HG02970 (cell line): ENCODE data around the gene CELA1.
"Not testable (repeated sequence)": the region's sequence is repeated elsewhere in the genome, so short reads cannot be mapped to it uniquely, and the experiment has no call there.

ENCODE experiments used
- ATAC-seq: cut with Tn5 transposase; IDR thresholded peaks from one replicate; pipeline ENCODE4 v1.9.1; 2021; ENCODE audit warnings: mild to moderate bottlenecking, moderate library complexity, moderate number of reproducible peaks; ENCODE audit not compliant: unreplicated experiment, low FRiP score

Gene CELA1

GRCh38 chr12:51320695-51321320, 25.7 kb downstream of the CELA1 start:
- ATAC-seq: no peak

DNA sequence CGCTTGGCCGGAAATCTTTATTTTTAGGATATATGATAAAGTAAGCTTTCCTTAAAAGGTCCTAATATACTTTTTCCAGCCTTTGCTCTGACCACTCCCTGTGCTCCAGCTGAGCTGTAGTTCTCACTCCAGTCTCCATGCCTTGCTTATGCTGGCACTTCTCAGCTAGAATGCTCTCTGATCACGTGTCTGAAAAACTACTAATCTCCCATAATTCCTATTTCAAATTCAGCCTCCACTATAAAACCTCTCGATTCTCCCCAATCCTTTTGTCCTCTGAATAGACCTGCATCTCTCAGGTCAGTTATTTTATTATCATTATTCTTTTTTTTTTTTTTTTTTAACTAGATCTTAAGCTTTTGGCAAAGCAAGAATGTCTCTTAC, 26.2 kb downstream of the CELA1 start:
- ATAC-seq: no peak

DNA sequence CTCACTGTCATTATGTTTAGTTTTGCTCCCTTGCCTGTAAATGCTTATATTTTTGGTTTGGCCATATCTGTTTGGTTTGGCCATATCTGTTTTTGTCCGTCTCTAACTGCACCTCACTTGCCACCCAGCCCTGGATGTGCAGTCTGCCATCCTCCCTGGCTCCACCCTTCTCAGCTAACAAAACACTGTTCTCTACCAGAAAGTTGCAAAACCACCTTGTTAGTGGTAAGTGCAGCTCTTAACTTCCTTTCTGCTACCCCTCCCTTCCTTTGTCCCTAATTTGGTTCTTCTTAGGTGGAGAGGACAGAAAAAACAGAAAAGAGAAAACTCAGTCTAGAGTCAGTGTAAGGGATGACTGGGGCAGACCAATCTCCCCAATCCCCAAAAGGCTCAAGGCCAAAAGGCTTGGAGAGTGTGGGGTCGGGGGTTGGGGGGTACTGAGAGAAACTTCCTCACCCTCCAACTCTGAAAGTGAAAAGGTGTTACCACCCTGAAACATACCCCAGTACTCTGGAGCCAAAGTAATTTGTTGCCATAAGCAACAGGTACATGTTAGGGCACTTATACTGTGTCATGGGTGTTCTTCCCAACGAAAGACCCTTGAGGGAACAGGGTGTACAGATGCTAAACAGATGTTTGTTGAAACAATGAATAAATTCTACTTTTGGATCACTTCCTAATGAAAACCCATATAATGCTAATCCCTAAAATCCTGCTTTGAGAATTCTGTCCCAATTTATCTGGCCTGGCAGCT, 27.5 kb downstream of the CELA1 start:
- ATAC-seq: no peak

GRCh38 chr12:51318057-51318806, 28.2 kb downstream of the CELA1 start:
- not testable (repeated sequence) for ATAC-seq

DNA sequence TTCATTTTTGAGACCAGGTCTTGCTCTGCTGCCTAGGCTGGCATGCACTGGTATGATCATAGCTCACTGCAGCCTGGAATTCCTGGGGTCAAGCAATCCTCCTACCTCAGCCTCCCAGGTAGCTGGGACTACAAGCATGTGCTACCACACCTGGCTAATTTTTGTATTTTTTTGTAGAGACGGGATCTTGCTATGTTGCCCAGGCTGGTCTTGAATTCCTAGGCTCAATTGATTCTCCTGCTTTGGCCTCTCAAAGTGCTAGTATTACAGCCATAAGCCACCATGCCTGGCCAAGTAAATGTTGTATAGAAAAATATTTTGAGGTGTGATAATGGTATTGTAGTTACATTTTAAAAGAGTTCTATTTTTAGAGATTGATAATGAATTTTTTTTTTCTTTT, 35.1 kb downstream of the CELA1 start:
- ATAC-seq: no peak

- ATAC-seq: no peak
Observed at GRCh38 chr12:51307655-51308593, 38.6 kb downstream of the CELA1 start.

- ATAC-seq: no peak
Observed at GRCh38 chr12:51306507-51306906, 40.0 kb downstream of the CELA1 start.

DNA sequence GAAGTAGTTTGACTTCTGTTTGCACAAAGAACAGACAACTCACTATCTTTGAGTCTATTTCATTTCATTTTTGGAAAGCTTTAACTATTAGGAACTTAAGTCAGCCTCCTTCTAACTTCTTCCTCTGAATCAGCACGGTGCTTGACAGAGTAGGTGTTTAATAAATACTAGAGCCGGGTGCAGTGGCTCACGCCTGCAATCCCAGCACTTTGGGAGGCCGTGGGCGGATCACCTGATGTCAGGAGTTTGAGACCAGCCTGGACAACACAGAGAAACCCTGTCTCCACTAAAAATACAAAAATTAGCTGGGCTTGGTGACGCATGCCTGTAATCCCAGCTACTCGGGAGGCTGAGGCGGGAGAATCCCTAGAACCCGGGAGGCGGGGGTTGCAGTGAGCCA, 45.7 kb downstream of the CELA1 start:
- not testable (repeated sequence) for ATAC-seq

DNA sequence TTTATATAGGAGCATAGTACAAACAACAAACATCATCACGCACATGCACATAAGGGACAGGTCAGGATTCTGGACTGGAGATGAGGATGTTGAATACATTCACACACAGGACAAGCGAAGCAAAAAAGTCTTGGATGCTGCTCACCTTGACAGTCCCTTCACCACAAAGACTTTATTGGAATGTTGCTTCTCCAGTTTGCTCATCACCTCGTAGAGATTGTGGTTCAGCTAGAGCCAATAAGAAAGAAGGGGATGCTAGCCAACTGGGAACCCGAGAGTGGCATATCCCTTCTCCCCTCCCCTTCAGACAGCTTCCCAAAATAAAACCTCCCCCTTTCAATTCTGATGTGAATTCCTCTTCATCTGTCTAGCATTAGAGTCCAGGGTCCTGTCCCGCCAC, 50.8 kb downstream of the CELA1 start:
- no peak for ATAC-seq

DNA sequence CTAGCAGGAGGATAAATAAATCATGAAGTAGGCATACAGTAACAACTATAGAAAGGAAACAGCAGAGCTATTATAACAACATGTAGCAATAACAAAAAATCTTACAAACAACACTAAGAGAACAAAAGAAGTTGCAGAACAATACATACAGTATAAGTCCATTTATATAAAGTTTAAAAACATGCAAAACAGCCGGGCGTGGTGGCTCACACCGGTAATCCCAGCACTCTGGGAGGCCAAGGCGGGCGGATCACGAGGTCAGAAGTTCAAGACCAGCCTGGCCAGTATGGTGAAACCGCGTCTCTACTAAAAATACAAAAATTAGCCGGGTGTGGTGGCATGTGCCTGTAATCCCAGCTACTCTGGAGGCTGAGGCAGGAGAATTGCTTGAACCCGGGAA, 52.4 kb downstream of the CELA1 start:
- not testable (repeated sequence) for ATAC-seq

DNA sequence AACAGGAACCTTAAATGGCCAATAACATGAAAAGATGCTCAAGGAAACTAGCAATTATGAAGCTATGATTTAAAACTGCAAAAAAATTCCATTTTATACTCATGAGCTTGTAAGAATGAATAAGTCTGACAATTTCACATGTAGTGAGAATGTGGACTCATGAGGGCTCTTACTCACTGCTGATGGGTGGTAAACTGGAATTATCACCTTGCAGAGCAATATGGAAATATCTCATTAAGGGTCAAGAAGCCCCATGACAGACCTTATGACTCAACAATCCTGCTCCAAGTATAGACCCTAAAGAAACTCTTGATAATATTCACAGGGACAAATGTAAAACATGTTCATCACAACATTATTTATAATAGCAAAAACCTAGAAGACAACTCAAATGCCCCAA, 52.8 kb downstream of the CELA1 start:
- ATAC-seq: no peak

- not testable (repeated sequence) for ATAC-seq
Observed at GRCh38 chr12:51291603-51292513, 54.6 kb downstream of the CELA1 start.

DNA sequence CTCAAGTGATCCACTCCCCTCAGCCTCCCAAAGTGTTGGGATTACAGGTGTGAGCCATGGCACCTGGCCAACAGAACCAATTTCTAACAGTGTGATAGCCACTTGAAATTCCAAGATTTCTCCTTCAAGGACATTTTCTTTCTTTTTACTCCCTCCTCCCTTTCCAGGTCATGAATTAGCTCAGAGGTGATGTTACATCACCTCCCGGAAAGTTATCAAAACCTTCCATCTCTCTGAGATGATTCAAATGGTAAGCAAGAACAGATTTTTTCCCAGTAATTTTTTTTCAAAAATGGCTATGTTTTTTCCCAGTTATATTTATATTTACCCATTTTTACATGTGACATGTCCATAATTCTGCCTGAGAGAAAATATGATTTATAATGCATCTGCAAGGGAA, 60.6 kb downstream of the CELA1 start:
- ATAC-seq: no peak

DNA sequence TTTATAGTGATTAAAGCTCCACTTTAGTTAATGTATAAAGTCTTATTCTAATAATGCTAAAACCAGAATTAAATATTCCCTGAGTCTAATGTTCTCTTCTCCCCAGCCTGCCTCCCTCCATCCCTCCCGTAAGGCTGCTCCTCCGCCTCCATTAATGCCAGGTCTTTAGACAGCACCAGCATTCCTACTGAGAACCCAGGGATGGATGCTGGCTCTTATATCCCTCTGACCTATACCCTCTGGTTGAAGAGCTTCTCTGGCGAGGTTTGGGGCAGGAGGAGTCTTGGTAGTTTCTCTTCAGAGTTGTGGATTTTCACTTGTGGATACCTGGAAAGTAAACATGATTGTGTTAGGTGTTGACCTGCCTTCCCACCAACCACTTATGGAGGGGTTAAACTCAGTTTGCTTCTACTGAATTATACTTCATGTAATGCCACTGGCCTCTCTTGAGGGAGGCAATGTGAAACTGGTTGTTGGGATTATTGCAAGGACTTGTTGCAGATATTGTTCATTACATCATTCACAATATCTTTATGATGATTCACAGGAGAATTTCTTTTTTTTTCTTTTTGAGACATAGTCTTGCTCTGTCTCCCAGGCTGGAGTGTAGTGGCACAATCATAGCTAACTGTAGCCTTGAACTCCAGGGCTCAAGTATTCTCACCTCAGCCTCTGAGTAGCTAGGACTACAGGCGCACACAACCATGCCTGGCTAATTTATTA, 65.1 kb downstream of the CELA1 start:
- ATAC-seq: no peak
